Ramos (cell line): Measurements from ENCODE around the gene LAMC2.
"Not testable (repeated sequence)": the region's sequence is repeated elsewhere in the genome, so short reads cannot be mapped to it uniquely, and the experiment has no call there.

Source experiments
- in situ Hi-C: fragments of 300-500 bp; cut with MboI; formaldehyde crosslinking; loops from one replicate; pipeline ENCODE4 v1.14.3; 2022; ENCODE audit warnings: low sequenced_read_pairs; ENCODE audit not compliant: unreplicated experiment

LAMC2 gene

GRCh38 chr1:183234660-183235476, 48.8 kb downstream of the LAMC2 start:
- in situ Hi-C loops: loop anchor here (10.0 kb wide), 1 partner anchor 280 kb away; the partner anchor contains the start of gene SHCBP1L

GRCh38 chr1:183235503-183235902, 49.4 kb downstream of the LAMC2 start:
- in situ Hi-C loops: loop anchor here (10.0 kb wide), 1 partner anchor 281 kb away; the partner anchor contains the start of gene SHCBP1L

- in situ Hi-C loops: loop anchor here (10.0 kb wide), 1 partner anchor 281 kb away; the partner anchor contains the start of gene SHCBP1L
Measured at GRCh38 chr1:183236158-183236725, 50.2 kb downstream of the LAMC2 start.

- in situ Hi-C loops: loop anchor here (10.0 kb wide), 1 partner anchor 282 kb away; the partner anchor contains the start of gene SHCBP1L
Measured at GRCh38 chr1:183237046-183237445, 51.0 kb downstream of the LAMC2 start.

DNA sequence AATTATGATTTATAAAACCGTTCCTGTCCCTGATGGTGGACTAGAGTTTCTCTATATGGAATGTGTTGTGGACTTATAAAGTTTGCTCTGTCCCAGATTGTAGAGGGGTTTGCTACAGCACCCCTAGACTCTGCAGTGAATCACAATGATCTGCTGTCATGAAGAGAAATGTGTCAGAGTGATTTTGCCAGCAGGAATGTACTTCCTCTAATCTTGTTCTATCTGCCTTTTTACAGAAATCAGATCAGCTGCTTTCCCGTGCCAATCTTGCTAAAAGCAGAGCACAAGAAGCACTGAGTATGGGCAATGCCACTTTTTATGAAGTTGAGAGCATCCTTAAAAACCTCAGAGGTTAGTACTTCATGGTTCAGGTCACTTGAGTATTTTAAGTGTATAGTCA, 52.0 kb downstream of the LAMC2 start:
- in situ Hi-C loops: loop anchor here (10.0 kb wide), 1 partner anchor 283 kb away; the partner anchor contains the start of gene SHCBP1L

- in situ Hi-C loops: loop anchor here (10.0 kb wide), 1 partner anchor 284 kb away; the partner anchor contains the start of gene SHCBP1L
Measured at GRCh38 chr1:183239220-183239742, 53.2 kb downstream of the LAMC2 start.

GRCh38 chr1:183239793-183240525, 53.9 kb downstream of the LAMC2 start:
- in situ Hi-C loops: loop anchor here (10.0 kb wide), 1 partner anchor 285 kb away; the partner anchor contains the start of gene SHCBP1L

- in situ Hi-C loops: no loop called here
Measured at GRCh38 chr1:183240526-183240825, 54.4 kb downstream of the LAMC2 start.

GRCh38 chr1:183240853-183241252, 54.8 kb downstream of the LAMC2 start:
- in situ Hi-C loops: not testable (repeated sequence)

DNA sequence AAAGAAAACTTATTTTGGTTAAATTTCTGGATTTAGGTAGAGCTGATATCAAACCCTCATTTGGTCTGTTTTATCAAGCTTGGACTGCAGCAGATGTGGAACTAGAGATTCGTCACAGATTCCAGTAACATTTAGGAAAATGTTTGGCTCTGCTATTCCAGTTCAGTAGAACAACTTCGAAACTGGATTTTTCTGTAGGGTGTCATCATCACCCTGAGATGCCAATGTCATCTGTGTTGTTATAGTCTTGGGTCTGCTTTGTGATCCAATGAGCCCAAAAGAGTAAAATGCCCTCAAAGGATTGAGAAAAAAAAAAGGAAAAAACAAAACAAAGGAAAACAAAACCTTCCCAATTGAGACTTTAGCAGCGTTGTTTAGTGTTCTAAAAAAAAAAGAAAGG, 55.4 kb downstream of the LAMC2 start:
- in situ Hi-C loops: no loop called here

DNA sequence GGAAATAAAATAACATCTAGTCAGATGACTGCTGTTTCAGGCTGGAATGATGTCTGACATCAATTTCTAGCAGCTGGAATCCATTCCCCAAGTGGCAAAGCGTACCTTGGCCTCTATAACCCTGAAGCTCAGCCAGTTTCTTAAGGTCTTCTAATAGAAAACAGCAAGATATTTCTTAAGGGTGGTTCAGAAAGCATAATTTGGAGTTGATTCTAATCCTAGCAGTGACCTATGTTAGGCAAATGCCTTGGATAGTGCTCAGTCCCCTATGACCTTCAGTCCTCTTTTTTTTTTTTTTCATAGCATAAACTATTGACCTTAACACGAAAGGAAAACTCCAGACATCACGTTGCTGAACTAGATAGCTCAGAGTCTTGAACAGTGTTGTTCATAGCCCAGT, 56.5 kb downstream of the LAMC2 start:
- in situ Hi-C loops: no loop called here

DNA sequence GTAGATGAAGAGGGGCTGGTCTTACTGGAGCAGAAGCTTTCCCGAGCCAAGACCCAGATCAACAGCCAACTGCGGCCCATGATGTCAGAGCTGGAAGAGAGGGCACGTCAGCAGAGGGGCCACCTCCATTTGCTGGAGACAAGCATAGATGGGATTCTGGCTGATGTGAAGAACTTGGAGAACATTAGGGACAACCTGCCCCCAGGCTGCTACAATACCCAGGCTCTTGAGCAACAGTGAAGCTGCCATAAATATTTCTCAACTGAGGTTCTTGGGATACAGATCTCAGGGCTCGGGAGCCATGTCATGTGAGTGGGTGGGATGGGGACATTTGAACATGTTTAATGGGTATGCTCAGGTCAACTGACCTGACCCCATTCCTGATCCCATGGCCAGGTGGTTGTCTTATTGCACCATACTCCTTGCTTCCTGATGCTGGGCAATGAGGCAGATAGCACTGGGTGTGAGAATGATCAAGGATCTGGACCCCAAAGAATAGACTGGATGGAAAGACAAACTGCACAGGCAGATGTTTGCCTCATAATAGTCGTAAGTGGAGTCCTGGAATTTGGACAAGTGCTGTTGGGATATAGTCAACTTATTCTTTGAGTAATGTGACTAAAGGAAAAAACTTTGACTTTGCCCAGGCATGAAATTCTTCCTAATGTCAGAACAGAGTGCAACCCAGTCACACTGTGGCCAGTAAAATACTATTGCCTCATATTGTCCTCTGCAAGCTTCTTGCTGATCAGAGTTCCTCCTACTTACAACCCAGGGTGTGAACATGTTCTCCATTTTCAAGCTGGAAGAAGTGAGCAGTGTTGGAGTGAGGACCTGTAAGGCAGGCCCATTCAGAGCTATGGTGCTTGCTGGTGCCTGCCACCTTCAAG, 57.3 kb downstream of the LAMC2 start:
- in situ Hi-C loops: no loop called here

- in situ Hi-C loops: no loop called here
Measured at GRCh38 chr1:183244466-183244865, 58.4 kb downstream of the LAMC2 start.

- in situ Hi-C loops: no loop called here
Measured at GRCh38 chr1:183245357-183245756, 59.3 kb downstream of the LAMC2 start.

DNA sequence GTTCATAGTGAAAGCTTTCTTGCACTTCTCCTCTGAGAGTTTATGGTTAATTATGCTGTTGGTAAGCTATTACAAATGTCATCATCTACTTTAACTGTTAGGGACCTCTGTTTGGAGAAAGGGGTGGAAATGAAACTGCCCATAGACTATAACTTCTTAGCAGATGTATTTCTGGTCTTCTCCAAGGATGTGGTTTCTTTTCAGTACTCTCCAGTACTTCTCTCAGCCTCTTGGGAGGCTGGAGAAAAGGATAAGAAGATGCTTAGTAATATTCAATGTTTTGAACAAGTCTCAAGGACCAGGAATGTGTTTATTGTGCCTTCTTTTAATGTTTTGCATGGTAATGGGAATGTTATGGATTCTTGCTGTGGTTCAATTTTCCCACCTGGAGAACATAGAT, 60.4 kb downstream of the LAMC2 start:
- in situ Hi-C loops: no loop called here

- in situ Hi-C loops: no loop called here
Measured at GRCh38 chr1:183247066-183247465, 61.0 kb downstream of the LAMC2 start.

DNA sequence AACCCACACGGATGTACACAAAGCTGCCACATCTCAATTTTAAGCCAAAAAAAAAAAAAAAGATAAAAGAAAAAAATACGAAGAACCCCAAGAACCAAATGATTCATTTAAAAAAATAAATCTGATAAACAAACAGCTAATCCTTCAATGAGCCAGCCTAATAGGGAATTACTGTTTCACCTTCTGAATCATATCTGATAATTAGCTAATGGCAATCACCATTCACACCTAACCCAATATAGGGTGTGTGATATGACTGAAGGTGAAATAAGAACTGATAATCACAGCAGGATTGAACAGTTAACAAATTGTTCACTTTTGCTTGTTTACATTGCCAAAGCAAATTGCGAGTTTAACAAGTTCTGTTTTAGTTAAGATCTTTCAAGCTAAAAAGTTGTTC, 61.4 kb downstream of the LAMC2 start:
- in situ Hi-C loops: no loop called here

- in situ Hi-C loops: no loop called here
Measured at GRCh38 chr1:183247931-183248330, 61.9 kb downstream of the LAMC2 start.

DNA sequence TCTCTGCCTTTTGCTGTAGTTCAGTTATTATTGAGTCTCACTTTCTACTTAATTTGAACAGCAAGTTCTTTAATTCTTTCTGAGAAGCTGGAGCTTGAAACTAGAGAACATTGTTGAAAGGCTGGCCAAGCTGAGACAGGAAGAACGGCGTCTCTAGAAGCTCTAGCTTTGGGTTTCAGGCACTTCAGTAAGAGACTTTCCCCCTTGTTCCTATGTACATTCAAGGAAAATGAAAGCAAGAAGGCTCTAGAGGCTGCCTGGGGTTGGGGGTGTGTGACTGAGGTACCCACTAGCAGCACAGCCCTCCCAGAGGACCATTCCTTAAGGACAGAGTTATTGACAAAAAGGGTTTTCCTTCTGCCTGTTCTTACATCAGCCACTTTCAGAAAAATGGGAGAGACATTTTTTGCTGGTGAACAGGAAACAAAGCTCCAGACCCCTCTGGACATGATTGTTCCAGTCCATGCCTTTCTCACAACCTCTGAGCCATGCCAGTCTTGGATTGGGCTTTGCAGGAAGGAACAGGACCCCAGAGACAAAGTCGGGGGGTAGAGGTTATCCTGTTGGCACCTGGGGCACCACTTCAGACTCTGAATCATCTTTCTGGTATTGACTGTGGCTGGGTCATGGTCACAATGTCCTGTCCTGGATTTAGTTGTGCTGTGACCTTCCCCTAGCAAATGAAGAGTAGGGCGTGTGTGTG, 63.1 kb downstream of the LAMC2 start:
- in situ Hi-C loops: no loop called here
